Tongue (tissue), 2 donors: ENCODE data around the gene ANKRD55. TPM values are rescaled to one million over a fixed set of nuclear protein-coding genes. Genes with fewer than 3 reads are reported as not detected.

Experiments used
- small RNA-seq: library from RNA; depleted of rRNA; stranded (forward); fragments of <200 nt; gene quantifications from one replicate; pipeline ENCODE3, GENCODE V24; 2014; ENCODE audit warnings: low replicate concordance
- total RNA-seq: library from RNA; depleted of rRNA; stranded (reverse); fragments of >200 nt; gene quantifications from one replicate; pipeline ENCODE4 v1.2.3, GENCODE V29; 2014

Gene ANKRD55
- total RNA-seq, 1 donor from 2014 or later: not detected

Small RNA genes within 50 kb of the gene (small RNA-seq; reads per million reads assigned to genes)
- gene RNA5SP184 (not detected), gene RNA5SP185 (0.10 reads per million), gene RNU6-299P (not detected)

Other genes with a start within 250 kb of the ANKRD55 start
- 254 TPM for gene IL6ST, start 238.4 kb downstream of the ANKRD55 start, total RNA-seq